HK-2 (cell line): ENCODE results near the gene TOMM22.

Experiments
- DNase-seq: peaks from one replicate; pipeline ENCODE4 v3.0.0-alpha.2; 2018; ENCODE audit not compliant: unreplicated experiment

Gene TOMM22

DNA sequence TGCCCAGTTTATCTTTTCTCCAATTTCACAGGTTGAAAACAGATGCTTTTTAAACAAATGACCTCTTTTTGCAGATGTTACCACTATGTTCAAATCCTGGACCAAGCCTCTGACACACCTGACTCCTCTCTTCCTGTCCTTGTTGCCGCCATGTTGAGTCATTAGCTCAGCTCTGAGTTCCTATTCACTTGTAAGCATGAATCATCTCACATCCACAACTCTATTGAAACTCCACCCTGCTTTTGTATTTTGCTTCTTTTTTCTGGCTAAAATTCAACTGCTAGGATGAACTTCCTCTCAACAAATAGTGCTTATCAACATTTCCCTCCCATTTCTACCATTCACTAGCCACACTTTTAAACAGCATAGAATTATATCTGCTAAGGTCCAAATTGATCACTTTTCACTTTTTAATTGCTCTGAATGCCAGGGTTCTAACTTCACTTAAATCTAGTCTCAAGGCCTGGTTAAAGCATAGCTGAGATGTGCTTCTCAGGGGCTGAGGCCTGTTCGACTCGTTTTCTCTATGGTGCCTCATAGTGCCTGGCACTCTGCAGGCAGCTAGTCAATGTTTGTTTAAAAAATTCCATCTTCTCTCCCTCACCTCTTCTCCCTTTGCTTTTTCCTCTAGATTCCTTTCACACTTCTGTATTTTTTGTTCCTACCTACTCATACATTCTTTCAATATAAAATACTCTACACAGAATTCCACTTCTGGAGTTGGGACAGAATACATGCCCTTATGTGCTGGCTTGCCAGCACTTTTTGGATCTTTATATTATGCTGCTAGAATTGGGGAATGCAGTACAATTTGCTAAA lies 15.1 kb downstream of the TOMM22 start:
- no peak for DNase-seq

- DNase-seq: no peak
Measured at GRCh38 chr22:38697425-38698089, 15.8 kb downstream of the TOMM22 start.

- DNase-seq: no peak
Measured at GRCh38 chr22:38698407-38699094, 16.8 kb downstream of the TOMM22 start.

GRCh38 chr22:38699143-38699542 lies 17.4 kb downstream of the TOMM22 start:
- no peak for DNase-seq

- DNase-seq: no peak
Measured at GRCh38 chr22:38699784-38700183, 18.0 kb downstream of the TOMM22 start.

DNA sequence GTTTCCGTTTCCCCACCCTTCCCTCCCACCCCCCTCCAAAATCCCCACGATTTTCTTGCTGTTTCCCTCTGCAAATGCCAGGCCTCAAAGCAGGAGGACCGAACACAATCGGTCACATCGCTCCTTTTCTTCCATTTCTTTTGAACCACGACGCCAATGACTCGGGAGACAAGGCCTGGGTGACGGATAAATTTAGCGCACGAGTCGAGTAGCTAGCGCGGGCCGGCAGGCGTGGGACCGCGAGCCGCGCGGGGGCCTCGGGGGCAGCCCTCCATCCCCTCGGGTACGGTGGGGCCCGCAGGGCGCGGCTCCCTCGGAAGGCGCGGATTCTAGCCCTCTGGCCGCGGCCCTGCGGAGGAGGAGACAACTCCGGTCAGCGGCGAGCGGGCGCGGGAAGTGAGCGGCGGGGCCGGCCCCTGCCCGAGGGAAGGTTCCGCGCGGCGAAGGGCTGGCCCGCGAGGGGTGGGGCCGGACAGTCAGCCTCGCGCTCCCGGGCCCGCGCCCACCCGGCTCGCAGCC lies 18.6 kb downstream of the TOMM22 start:
- DNase-seq: peak; percentile 66

GRCh38 chr22:38700789-38701628 lies 19.3 kb downstream of the TOMM22 start, which contains the start of gene JOSD1:
TSS of gene JOSD1 (minus strand) at chr22:38700943. CDS start at chr22:38699987, 956 bp downstream.
- DNase-seq: peak; percentile 90

DNA sequence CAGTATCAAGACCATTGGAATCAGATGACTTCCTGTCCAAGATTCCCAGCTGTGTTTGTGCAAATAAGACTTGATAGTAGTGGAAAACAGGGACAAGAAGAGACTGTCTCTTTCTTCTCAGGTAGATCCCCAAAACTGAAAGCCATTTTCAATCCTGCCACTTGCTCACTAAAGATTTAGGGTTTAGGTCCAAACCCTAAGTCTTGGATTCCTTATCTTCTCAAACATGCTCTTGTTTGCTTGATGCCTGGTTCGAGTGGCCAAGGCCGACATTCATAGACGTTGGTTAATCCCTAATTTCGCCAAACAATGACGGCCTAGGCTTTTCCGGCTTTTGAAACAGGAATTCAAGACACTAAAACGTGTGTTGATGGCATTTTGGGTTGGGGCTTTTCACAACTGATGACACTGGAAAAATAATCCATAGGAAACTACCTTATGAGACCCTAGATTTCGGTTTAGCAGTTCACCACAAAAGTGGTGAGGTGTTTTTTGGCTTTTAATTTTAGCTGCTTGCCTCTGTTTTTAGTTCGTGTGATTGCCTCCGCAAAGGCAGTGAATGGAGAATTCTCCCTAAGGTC lies 23.0 kb downstream of the TOMM22 start:
- DNase-seq: no peak

- peak; percentile 95 for DNase-seq
Measured at GRCh38 chr22:38705235-38706100, 23.7 kb downstream of the TOMM22 start, which contains the start of gene GTPBP1. TSS of gene GTPBP1 (plus strand) at chr22:38705944. CDS start at chr22:38705956, 12 bp downstream.

GRCh38 chr22:38706101-38706900 lies 24.5 kb downstream of the TOMM22 start:
- peak; percentile 33 for DNase-seq

DNA sequence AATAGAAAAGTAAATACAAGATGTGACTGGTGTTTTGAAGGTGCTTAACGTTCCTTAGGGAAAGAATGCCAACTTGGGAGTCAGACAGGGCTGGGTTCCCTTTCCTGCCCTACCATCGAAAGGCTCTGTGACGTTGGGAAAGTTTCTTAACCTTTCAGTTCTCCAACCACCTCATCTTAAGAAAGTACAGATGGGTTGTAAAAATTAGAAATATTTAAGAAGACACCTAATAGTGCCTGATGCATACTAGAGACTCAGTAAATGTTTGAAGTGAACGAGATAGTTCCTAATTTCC lies 25.1 kb downstream of the TOMM22 start:
- DNase-seq: no peak

DNA sequence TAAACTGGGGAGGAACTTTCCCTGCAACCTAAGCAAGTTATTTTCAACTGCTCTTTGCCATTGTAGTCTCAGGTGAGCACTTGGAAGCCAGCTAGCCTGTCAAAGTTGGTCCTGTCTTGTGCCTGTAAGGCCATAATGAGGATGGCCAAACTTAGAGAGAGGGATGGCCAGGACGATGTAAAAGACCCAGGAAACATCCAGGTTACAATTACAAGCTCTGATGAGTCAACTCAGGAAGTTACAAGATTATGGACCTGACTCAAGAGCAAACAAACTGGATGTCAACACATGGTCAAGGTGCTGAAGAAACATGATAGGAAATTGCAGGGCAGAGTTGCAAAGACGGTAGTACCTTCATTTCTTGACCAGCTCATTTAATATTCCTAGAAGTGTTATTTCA lies 25.6 kb downstream of the TOMM22 start:
- no peak for DNase-seq

GRCh38 chr22:38707984-38708383 lies 26.2 kb downstream of the TOMM22 start:
- no peak for DNase-seq

- no peak for DNase-seq
Measured at GRCh38 chr22:38709306-38709705, 27.5 kb downstream of the TOMM22 start.

DNA sequence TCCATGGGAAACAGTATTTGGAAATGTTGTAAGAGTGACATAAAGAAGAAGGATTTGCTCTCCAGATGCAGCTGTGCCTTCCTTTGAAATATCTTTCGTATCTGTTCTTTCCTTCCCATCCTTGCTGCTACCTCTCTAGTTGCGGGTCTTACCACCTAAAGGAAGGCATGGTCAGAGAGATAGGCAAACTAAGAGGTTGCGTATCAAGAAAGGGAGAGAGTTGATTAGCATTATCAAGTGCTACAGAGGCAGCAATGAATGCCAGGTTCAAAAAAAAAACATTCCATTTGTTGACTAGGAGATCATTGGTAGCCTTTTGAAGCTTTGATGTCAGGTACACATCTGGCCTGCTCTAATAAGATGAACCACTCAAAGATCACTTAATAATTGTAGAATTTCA lies 28.6 kb downstream of the TOMM22 start:
- no peak for DNase-seq

- no peak for DNase-seq
Measured at GRCh38 chr22:38710866-38711265, 29.1 kb downstream of the TOMM22 start.

DNA sequence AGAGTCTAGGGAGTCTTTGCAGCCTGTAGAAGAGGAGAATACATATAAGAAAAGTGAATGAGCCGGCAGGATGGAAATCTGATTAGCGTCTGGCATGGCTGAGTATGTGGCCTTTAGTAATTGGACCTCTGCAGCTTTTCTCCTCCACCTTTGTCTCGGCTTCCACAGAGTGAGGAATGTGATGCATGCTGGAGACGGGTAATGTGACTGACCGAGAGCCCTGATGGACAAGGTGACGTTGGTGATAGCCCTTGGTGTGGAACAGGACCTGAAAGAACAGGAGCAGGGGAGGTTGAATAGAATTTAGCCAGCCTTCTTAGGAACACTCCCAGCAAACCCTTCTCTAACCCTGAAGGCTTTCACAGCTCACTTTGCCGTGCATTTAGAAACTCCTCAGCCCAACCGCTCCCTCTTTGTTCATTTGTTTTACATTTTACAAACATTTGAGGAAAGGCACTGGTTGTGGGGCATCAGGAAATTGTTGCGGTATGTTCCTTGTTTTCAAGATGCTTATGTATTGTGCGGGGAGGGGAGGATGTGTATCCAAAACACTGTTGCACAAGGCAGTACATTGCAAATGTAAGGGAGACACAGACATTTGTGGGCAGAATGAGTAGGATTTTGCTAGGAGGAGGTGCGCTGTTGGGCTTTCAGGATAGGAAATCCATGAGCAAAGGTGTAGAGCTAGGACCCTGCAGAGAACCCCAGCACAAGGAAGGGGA lies 30.9 kb downstream of the TOMM22 start:
- no peak for DNase-seq

DNA sequence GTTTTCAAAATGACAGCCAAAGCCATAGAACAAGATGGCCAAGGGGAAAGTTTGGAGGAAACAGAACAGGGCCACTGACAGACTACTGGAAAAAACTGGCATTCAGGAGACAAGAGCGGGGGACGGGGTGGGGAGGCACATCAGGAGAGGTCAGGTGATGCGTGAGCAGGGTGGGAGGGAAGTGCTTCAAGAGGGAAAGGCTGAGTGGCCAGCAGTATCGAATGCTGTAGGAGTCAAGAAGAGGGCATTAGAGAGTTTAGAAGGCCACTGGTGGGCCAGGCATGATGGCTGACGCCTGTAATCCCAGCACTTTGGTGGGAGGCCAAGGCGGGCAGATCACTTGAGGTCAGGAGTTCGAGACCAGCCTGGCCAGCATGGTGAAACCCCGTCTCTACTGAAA lies 32.2 kb downstream of the TOMM22 start:
- DNase-seq: no peak
